Gastrocnemius medialis (tissue), 4 donors: ENCODE results near the gene HSPA1L.

Experiments
- POLR2A ChIP-seq, 2 donors: fragments of 450-650 bp; IDR thresholded peaks; one replicate each; pipeline ENCODE4 v1.6.1; 2017; ENCODE audit warnings: antibody characterized with exemption in 2 of 2, mild to moderate bottlenecking in 2 of 2, moderate library complexity in 2 of 2
- TF ChIP-seq, protein P1 (sequence below), 5 experiments: fragments of 450-650 bp in 3 of 5; fragments of 200-600 bp in 2 of 5; sonication (generic) in 2 of 5; IDR thresholded peaks in 4 of 5; conservative IDR thresholded peaks in 1 of 5; 1 replicate in 4 of 5; 2 replicates in 1 of 5; pipeline ENCODE4 v1.5.1; 2016 to 2019; ENCODE audit warnings: antibody characterized with exemption in 5 of 5, mild to moderate bottlenecking in 3 of 5, moderate library complexity in 3 of 5

DNA sequence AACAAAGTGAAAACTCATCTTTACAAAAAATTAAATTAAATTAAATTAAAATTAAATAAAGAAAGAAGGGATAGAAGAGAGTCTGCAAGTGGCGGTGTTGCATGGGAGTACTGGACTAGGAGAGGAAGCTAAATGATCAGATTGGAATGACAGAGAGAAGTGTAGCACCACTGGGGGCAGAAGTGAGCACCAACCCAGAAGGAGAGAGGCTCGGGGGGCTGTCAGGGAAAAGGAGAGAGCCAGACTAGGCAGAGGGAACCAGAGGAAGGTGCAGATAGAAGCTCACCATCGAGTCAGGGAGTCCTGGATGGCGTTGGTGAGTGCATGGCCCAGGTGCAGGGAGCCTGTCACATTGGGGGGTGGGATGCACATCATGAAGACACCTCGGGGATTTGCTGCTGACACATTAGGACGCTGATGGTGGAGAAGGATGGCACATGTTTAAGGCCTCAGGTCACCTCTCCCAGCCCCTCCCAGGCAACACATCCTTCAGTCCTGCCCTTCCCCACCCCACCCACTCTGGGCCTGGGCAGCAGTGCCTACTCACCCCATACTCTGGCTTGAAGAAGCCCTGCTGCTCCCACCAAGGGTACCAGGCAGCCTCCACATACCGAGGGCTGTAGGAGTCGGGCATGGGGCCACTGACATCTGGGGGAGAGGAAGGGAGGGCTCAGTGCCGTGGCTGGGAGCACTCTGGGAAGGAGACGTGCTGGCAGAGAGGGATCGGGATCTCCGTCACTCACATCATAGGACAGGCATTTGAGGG lies 23.6 kb downstream of the HSPA1L start:
- TF ChIP-seq, protein P1, sequence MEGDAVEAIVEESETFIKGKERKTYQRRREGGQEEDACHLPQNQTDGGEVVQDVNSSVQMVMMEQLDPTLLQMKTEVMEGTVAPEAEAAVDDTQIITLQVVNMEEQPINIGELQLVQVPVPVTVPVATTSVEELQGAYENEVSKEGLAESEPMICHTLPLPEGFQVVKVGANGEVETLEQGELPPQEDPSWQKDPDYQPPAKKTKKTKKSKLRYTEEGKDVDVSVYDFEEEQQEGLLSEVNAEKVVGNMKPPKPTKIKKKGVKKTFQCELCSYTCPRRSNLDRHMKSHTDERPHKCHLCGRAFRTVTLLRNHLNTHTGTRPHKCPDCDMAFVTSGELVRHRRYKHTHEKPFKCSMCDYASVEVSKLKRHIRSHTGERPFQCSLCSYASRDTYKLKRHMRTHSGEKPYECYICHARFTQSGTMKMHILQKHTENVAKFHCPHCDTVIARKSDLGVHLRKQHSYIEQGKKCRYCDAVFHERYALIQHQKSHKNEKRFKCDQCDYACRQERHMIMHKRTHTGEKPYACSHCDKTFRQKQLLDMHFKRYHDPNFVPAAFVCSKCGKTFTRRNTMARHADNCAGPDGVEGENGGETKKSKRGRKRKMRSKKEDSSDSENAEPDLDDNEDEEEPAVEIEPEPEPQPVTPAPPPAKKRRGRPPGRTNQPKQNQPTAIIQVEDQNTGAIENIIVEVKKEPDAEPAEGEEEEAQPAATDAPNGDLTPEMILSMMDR (IDR thresholded peaks at IDR 0.05 in 4 of 5, conservative IDR thresholded peaks at IDR 0.05 in 1 of 5): peak in 4 of 5 experiments; percentile 13 to 53 (median 28)
- no peak for TF ChIP-seq POLR2A (IDR thresholded peaks at IDR 0.05)
